ENCODE data around the gene EMILIN2.

DNA sequence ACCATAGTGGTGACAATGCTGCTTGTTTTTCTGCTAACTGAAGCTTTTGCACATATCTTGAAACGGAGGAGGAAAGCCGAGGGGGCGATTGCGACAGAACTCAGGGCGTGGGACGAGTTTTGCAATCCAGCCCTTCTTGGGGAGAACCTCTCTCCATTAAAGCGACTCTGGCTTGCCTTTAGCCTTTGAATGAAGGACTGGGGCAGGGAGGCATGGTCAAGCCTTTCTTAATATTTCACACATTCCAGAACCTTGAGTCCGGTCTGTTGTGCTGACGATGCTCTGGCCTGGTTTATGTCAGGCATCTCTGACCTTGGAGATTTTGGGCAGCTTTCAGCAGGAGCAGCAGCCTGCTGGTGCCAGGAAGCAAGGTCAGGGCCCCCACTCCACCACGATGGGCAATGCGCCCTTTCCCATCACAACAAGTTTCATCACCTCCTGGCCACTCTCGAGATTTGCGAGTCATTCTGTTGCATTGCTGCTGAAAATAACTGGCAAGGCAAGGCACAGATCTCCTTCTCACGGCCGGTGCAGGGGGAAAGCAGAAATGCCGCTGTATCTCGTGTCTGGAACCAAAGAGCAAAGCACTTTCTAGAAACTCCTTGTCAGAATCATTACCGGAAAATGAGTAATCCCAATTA, 10.8 kb downstream of the EMILIN2 start:
- TF ChIP-seq, protein P1, sequence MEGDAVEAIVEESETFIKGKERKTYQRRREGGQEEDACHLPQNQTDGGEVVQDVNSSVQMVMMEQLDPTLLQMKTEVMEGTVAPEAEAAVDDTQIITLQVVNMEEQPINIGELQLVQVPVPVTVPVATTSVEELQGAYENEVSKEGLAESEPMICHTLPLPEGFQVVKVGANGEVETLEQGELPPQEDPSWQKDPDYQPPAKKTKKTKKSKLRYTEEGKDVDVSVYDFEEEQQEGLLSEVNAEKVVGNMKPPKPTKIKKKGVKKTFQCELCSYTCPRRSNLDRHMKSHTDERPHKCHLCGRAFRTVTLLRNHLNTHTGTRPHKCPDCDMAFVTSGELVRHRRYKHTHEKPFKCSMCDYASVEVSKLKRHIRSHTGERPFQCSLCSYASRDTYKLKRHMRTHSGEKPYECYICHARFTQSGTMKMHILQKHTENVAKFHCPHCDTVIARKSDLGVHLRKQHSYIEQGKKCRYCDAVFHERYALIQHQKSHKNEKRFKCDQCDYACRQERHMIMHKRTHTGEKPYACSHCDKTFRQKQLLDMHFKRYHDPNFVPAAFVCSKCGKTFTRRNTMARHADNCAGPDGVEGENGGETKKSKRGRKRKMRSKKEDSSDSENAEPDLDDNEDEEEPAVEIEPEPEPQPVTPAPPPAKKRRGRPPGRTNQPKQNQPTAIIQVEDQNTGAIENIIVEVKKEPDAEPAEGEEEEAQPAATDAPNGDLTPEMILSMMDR (IDR thresholded peaks at IDR 0.05) = no peak
- TF ChIP-seq POLR2A (IDR thresholded peaks at IDR 0.05) = no peak

Data from thyroid gland (tissue), 4 donors.